Panc1 (cell line): Measurements from ENCODE around the gene RNF148. TPM values are rescaled to one million over a fixed set of nuclear protein-coding genes. Genes with fewer than 3 reads are reported as not detected.

Experiments used
- ATAC-seq: fragments of 200-7000 bp; cut with Tn5 transposase; 2 replicates; pipeline ENCODE4 v1.9.1; 2020; ENCODE audit warnings: mild to moderate bottlenecking, moderate library complexity
- BruUV-seq: library from RNA; stranded (reverse); fragments of 400-500 nt; replicated peaks from 2 replicates; lab custom pipeline; 2021; lab: Mats Ljungman, UMichigan
- CTCF ChIA-PET: fragments of 300-600 bp; sonication (Branson Sonifier 250); formaldehyde crosslinking; loops from one replicate; lab custom pipeline; 2022; ENCODE audit warnings: antibody characterized with exemption; lab: Charles Lee
- POLR2A ChIA-PET: fragments of 300-600 bp; sonication (Branson Sonifier 250); formaldehyde crosslinking; loops from one replicate; lab custom pipeline; 2022; ENCODE audit warnings: antibody characterized with exemption; lab: Charles Lee
- DNase-seq: peaks from one replicate; pipeline ENCODE4 v3.0.0-alpha.2; 2010; ENCODE audit warnings: low read depth, low spot score
- H3K27ac ChIP-seq: 2 replicates; pipeline ENCODE4 v1.5.1; 2011; ENCODE audit warnings: mild to moderate bottlenecking, low read length, inconsistent platforms
- H3K27me3 ChIP-seq: fragments of 200-500 bp; sonication (Bioruptor generic); 2 replicates; pipeline ENCODE4 v1.6.0; 2014; ENCODE audit warnings: low read length, inconsistent platforms; ENCODE audit not compliant: control insufficient read depth, insufficient read depth
- H3K36me3 ChIP-seq: fragments of 200-500 bp; sonication (Bioruptor generic); 2 replicates; pipeline ENCODE4 v1.5.1; 2014; ENCODE audit warnings: inconsistent platforms, mild to moderate bottlenecking, low read length, moderate library complexity; ENCODE audit not compliant: control insufficient read depth, insufficient read depth
- H3K4me1 ChIP-seq: 2 replicates; pipeline ENCODE4 v1.5.1; 2011; ENCODE audit warnings: inconsistent platforms, mild to moderate bottlenecking, low read length, moderate library complexity; ENCODE audit not compliant: control insufficient read depth, insufficient read depth
- H3K4me3 ChIP-seq, 2 experiments: 2 replicates each; pipeline ENCODE4 v1.5.1; 2011 to 2012; ENCODE audit warnings: low read depth in 2 of 2, low read length in 2 of 2, mild to moderate bottlenecking in 2 of 2, inconsistent platforms in 1 of 2, moderate library complexity in 1 of 2
- H3K9me3 ChIP-seq: fragments of 200-500 bp; sonication (Bioruptor generic); 2 replicates; pipeline ENCODE4 v1.5.1; 2014; ENCODE audit warnings: low read depth, mild to moderate bottlenecking, inconsistent platforms, low read length, moderate library complexity; ENCODE audit not compliant: control insufficient read depth, insufficient read depth
- CTCF ChIP-seq: fragments of 450-650 bp; IDR thresholded peaks from 2 replicates; pipeline ENCODE4 v1.5.1; 2017; ENCODE audit warnings: mild to moderate bottlenecking
- POLR2AphosphoS5 ChIP-seq: IDR thresholded peaks from 2 replicates; pipeline ENCODE4 v1.6.1; 2012; ENCODE audit warnings: mild to moderate bottlenecking, low read depth, low read length, moderate library complexity
- REST ChIP-seq, 2 experiments: IDR thresholded peaks; 2 replicates each; pipeline ENCODE4 v1.6.1; 2011 to 2012; ENCODE audit warnings: low read depth in 2 of 2, control low read depth in 1 of 2, low read length in 1 of 2, mild to moderate bottlenecking in 1 of 2, moderate library complexity in 1 of 2; ENCODE audit not compliant: insufficient read depth in 1 of 2
- SIN3A ChIP-seq: IDR thresholded peaks from 2 replicates; pipeline ENCODE4 v1.6.1; 2012; ENCODE audit warnings: low read depth, mild to moderate bottlenecking, low read length, moderate library complexity, borderline replicate concordance; ENCODE audit not compliant: insufficient read depth
- TCF7L2 ChIP-seq: IDR thresholded peaks from 2 replicates; pipeline ENCODE4 v1.6.1; 2011; ENCODE audit warnings: mild to moderate bottlenecking, low read depth, low read length, inconsistent platforms
- in situ Hi-C: cut with HindIII; loops from 2 replicates; pipeline ENCODE4 v1.10.0; 2016; ENCODE audit warnings: low sequenced_read_pairs, low pct_unique_long_range_greater_than_20kb
- intact Hi-C: fragments of 100-400 bp; cut with micrococcal nuclease; formaldehyde crosslinking; loops from one replicate; pipeline ENCODE4 v1.10.0; 2022; ENCODE audit not compliant: unreplicated experiment
- total RNA-seq: library from RNA; stranded (reverse); gene quantifications from one replicate; pipeline ENCODE4 v1.2.1, GENCODE V29; 2021; ENCODE audit not compliant: unreplicated experiment

RNF148 gene
- total RNA-seq, 1 experiment from 2014 or later = not detected

DNA sequence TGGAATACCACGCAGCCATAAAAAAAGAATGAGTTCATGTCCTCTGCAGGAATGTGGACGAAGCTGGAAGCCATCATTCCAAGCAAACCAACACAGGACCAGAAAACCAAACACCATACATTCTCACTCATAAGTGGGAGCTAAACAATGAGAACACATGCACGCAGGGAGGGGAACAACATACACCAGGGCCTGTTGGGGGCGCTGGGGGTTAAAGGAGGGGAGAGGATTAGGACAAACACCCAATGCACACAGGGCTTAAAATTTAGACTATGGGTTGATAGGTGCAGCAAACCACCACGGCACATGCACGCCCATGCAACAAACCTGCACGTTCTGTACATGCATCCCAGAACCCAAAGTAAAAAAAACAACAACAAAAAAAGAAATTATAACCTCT is 27.1 kb downstream of the RNF148 start:
- BruUV-seq = no TSS peak
- no peaks in the 10 kb centered on the region for H3K27me3 ChIP-seq
- intact Hi-C loops (no loop called here), in situ Hi-C loops (no loop called here)
- H3K4me3 ChIP-seq = no peak overlapping the region
- CTCF ChIA-PET = no interaction called here
- no peak for ATAC-seq
- no peak for DNase-seq
- H3K4me1 ChIP-seq = no peaks in the 10 kb centered on the region
- no peak for TF ChIP-seq REST (IDR thresholded peaks at IDR 0.05; ENCODE audit: insufficient read depth in 1 of 2, low read depth in 2 of 2, low read length in 1 of 2)
- no peak for TF ChIP-seq TCF7L2
- TF ChIP-seq POLR2AphosphoS5 = no peak
- no peak for TF ChIP-seq CTCF
- no peak for TF ChIP-seq SIN3A
- H3K27ac ChIP-seq = no peak overlapping the region
- no peaks in the 10 kb centered on the region for H3K9me3 ChIP-seq
- H3K36me3 ChIP-seq = no peaks in the 10 kb centered on the region
- POLR2A ChIA-PET = no interaction called here

DNA sequence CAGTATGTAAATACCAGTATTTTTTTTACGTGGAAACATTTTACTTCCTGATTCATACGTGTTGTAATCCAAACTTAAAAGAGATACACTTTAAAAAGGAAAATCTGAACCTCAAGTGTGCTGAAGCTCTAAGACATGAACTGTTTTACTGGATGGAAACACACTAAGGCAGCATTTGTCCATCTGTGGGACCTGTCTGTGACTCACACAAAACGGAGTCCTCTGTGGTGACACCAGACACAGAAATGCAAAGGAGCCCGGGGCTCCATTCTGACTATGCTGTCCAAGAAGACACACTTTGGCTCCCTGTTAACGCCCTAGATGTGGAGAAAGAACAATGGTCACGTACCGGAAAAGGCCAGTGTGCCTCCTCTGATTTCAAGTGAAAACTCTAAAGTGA is 27.7 kb downstream of the RNF148 start:
- Histone ChIP-seq H3K4me1 (no peaks in the 10 kb centered on the region), H3K27ac (no peak overlapping the region), H3K4me3 (no peak overlapping the region), H3K36me3 (no peaks in the 10 kb centered on the region), H3K27me3 (no peaks in the 10 kb centered on the region), H3K9me3 (no peaks in the 10 kb centered on the region)
- in situ Hi-C loops (no loop called here), intact Hi-C loops (no loop called here)
- DNase-seq (no peak), ATAC-seq (no peak)
- TF ChIP-seq POLR2AphosphoS5 = no peak
- no peak for TF ChIP-seq TCF7L2
- no peak for TF ChIP-seq REST (IDR thresholded peaks at IDR 0.05; ENCODE audit: insufficient read depth in 1 of 2, low read depth in 2 of 2, low read length in 1 of 2)
- no peak for TF ChIP-seq CTCF
- TF ChIP-seq SIN3A = no peak
- ChIA-PET POLR2A (no interaction called here), CTCF (no interaction called here)
- BruUV-seq = no TSS peak
